GM23338 (cell line): ENCODE results near the gene SHISA6. TPM values are rescaled to one million over a fixed set of nuclear protein-coding genes. Genes with fewer than 3 reads are reported as not detected.

Experiments
- ATAC-seq: fragments of 200-7000 bp; cut with Tn5 transposase; 3 replicates; pipeline ENCODE4 v1.9.1; 2020
- DNase-seq: peaks from one replicate; pipeline ENCODE4 v3.0.0-alpha.2; 2015; ENCODE audit warnings: low spot score
- H2AFZ ChIP-seq: fragments of 200-600 bp; sonication (generic); 2 replicates; pipeline ENCODE4 v1.8.0; 2016; ENCODE audit warnings: antibody characterized with exemption, mild to moderate bottlenecking, moderate library complexity
- H3F3A ChIP-seq: fragments of 200-600 bp; sonication (generic); replicated peaks from 2 replicates; pipeline ENCODE4 v1.8.0; 2017; ENCODE audit warnings: antibody characterized with exemption, mixed run types, low read depth
- H3K27ac ChIP-seq: fragments of 200-600 bp; sonication (generic); 2 replicates; pipeline ENCODE4 v1.6.1; 2016; ENCODE audit warnings: low read depth
- H3K27me3 ChIP-seq: fragments of 200-600 bp; sonication (generic); 2 replicates; pipeline ENCODE4 v1.8.0; 2016; ENCODE audit warnings: mild to moderate bottlenecking, mixed run types, moderate library complexity; ENCODE audit not compliant: insufficient read depth
- H3K36me3 ChIP-seq: fragments of 200-600 bp; sonication (generic); 2 replicates; pipeline ENCODE4 v1.8.0; 2016; ENCODE audit warnings: mild to moderate bottlenecking; ENCODE audit not compliant: insufficient read depth
- H3K4me1 ChIP-seq: fragments of 200-600 bp; sonication (generic); 2 replicates; pipeline ENCODE4 v1.8.0; 2016; ENCODE audit warnings: mild to moderate bottlenecking, moderate library complexity; ENCODE audit not compliant: insufficient read depth
- H3K4me2 ChIP-seq: fragments of 200-600 bp; sonication (generic); 2 replicates; pipeline ENCODE4 v1.7.1; 2017; ENCODE audit warnings: mixed run types
- H3K4me3 ChIP-seq: fragments of 200-600 bp; sonication (generic); 2 replicates; pipeline ENCODE4 v1.6.1; 2016; ENCODE audit warnings: mixed run types
- H3K79me2 ChIP-seq: fragments of 200-600 bp; sonication (generic); replicated peaks from 2 replicates; pipeline ENCODE4 v1.8.0; 2017; ENCODE audit warnings: mild to moderate bottlenecking; ENCODE audit not compliant: insufficient read depth
- H3K9me2 ChIP-seq: fragments of 200-600 bp; sonication (generic); 2 replicates; pipeline ENCODE4 v1.8.0; 2017; ENCODE audit not compliant: insufficient read depth
- H4K20me1 ChIP-seq: fragments of 200-600 bp; sonication (generic); replicated peaks from 2 replicates; pipeline ENCODE4 v1.8.0; 2017; ENCODE audit warnings: mild to moderate bottlenecking; ENCODE audit not compliant: insufficient read depth
- H3K27ac Mint-ChIP-seq: 2 replicates; pipeline ENCODE4 v1.8.0; 2020; ENCODE audit warnings: inconsistent platforms, mild to moderate bottlenecking, moderate library complexity, mixed read lengths
- H3K27me3 Mint-ChIP-seq: 3 replicates; pipeline ENCODE4 v1.8.0; 2022; ENCODE audit warnings: low read depth, mild to moderate bottlenecking, moderate library complexity, mixed read lengths, inconsistent platforms; ENCODE audit not compliant: insufficient read depth, poor library complexity
- H3K36me3 Mint-ChIP-seq: 3 replicates; pipeline ENCODE4 v1.8.0; 2021; ENCODE audit warnings: low read depth, mild to moderate bottlenecking, inconsistent platforms, moderate library complexity, mixed read lengths
- H3K4me1 Mint-ChIP-seq: 3 replicates; pipeline ENCODE4 v1.8.0; 2020; ENCODE audit warnings: mild to moderate bottlenecking, inconsistent platforms, mixed read lengths
- H3K4me3 Mint-ChIP-seq: 3 replicates; pipeline ENCODE4 v1.8.0; 2021; ENCODE audit warnings: moderate library complexity, mild to moderate bottlenecking, inconsistent platforms, mixed read lengths
- H3K9me3 Mint-ChIP-seq: 3 replicates; pipeline ENCODE4 v1.8.0; 2020; ENCODE audit warnings: moderate library complexity, mild to moderate bottlenecking, inconsistent platforms, mixed read lengths
- ETS1 ChIP-seq: IDR thresholded peaks from 2 replicates; pipeline ENCODE4 v1.6.1; 2016; ENCODE audit warnings: antibody characterized with exemption
- EZH2phosphoT487 ChIP-seq: fragments of 200-600 bp; sonication (generic); IDR thresholded peaks from one replicate; pipeline ENCODE4 v1.8.1; 2018; ENCODE audit warnings: antibody characterized with exemption; ENCODE audit not compliant: unreplicated experiment
- JUNB ChIP-seq: IDR thresholded peaks from one replicate; pipeline ENCODE4 v1.6.1; 2016; ENCODE audit warnings: antibody characterized with exemption; ENCODE audit not compliant: unreplicated experiment
- REST ChIP-seq: IDR thresholded peaks from one replicate; pipeline ENCODE4 v1.6.1; 2018; ENCODE audit warnings: antibody characterized with exemption; ENCODE audit not compliant: unreplicated experiment
- ZNF114 ChIP-seq: fragments of 250-450 bp; sonication (Bioruptor Pico); IDR thresholded peaks from 2 replicates; pipeline ENCODE4 v1.5.0; 2020; ENCODE audit warnings: mild to moderate bottlenecking, moderate library complexity
- ZNF462 ChIP-seq: fragments of 250-450 bp; sonication (Bioruptor Pico); IDR thresholded peaks from 2 replicates; pipeline ENCODE4 v1.5.0; 2020; ENCODE audit warnings: mild to moderate bottlenecking, moderate library complexity
- polyA plus RNA-seq: library from polyadenylated mRNA; unstranded; fragments of >200 nt; fragmentation: Nextera tagmentation; extraction: Ambion mirVana; gene quantifications from 2 replicates; pipeline ENCODE4 v1.2.1, GENCODE V29; 2016
- total RNA-seq: library from RNA; depleted of rRNA; stranded (reverse); fragments of >200 nt; shearing (Covaris generic); gene quantifications from 2 replicates; pipeline ENCODE4 v1.2.3, GENCODE V29; 2014

The SHISA6 gene
- total and polyA plus RNA-seq, 2 experiments from 2014 or later, result 0.52 TPM; not detected in 1

- no peak for TF ChIP-seq ZNF462 (CRISPR knock-in tag)
These were observed 205.3 kb downstream of the SHISA6 start (continued) for GRCh38 chr17:11446316-11446715.

GRCh38 chr17:11454096-11454495 lies 213.1 kb downstream of the SHISA6 start:
- Mint-ChIP-seq H3K27ac (no peak overlapping the region), H3K4me1 (no peaks in the 10 kb centered on the region), H3K36me3 (peaks cover 42% of the 10 kb centered on the region), H3K27me3 (peaks cover 10% of the 10 kb centered on the region), H3K4me3 (no peak overlapping the region), H3K9me3 (peaks cover 100% of the 10 kb centered on the region)
- Histone ChIP-seq H3F3A (no peaks in the 10 kb centered on the region), H2AFZ (no peak overlapping the region), H4K20me1 (no peaks in the 10 kb centered on the region), H3K4me1 (no peaks in the 10 kb centered on the region), H3K36me3 (no peaks in the 10 kb centered on the region; the same call in 1 of the 2 replicates), H3K27me3 (no peaks in the 10 kb centered on the region), H3K79me2 (no peaks in the 10 kb centered on the region), H3K9me2 (no peaks in the 10 kb centered on the region), H3K4me2 (no peak overlapping the region), H3K27ac (no peak overlapping the region), H3K4me3 (no peak overlapping the region)
- ATAC-seq (no peak), DNase-seq (no peak)
- no peak for TF ChIP-seq ETS1
- no peak for TF ChIP-seq ZNF114 (CRISPR knock-in tag)
- TF ChIP-seq EZH2phosphoT487, result no peak
- no peak for TF ChIP-seq JUNB
- no peak for TF ChIP-seq REST
